Epithelial cell of proximal tubule (primary cell): Measurements from ENCODE around the gene CRLF3. TPM values are rescaled to one million over a fixed set of nuclear protein-coding genes. Genes with fewer than 3 reads are reported as not detected.

Experiments used
- DNase-seq: peaks from one replicate; pipeline ENCODE4 v3.0.0-alpha.2; 2011; ENCODE audit warnings: low read depth
- H3K4me3 ChIP-seq: 2 replicates; pipeline ENCODE4 v1.5.1; 2011; ENCODE audit warnings: low read depth, mild to moderate bottlenecking, low read length
- CTCF ChIP-seq: conservative IDR thresholded peaks from 2 replicates; pipeline ENCODE4 v1.5.1; 2012; ENCODE audit warnings: low read depth, mild to moderate bottlenecking, low read length
- total RNA-seq: library from RNA; depleted of rRNA; stranded (reverse); fragments of >200 nt; gene quantifications from 2 replicates; pipeline ENCODE4 v1.2.3, GENCODE V29; 2015

CRLF3 gene
- total RNA-seq, 1 donor from 2014 or later, result 13.8 TPM

GRCh38 chr17:30812218-30813177 lies 12.0 kb downstream of the CRLF3 start:
- no peak for DNase-seq
- no peak for TF ChIP-seq CTCF
- no peak overlapping the region for H3K4me3 ChIP-seq

- TF ChIP-seq CTCF, result no peak
- H3K4me3 ChIP-seq, result no peak overlapping the region
- no peak for DNase-seq
Observed at GRCh38 chr17:30809867-30810266, 14.6 kb downstream of the CRLF3 start.

GRCh38 chr17:30808785-30809286 lies 15.7 kb downstream of the CRLF3 start:
- no peak for TF ChIP-seq CTCF
- no peak overlapping the region for H3K4me3 ChIP-seq
- DNase-seq, result no peak

GRCh38 chr17:30807896-30808295 lies 16.6 kb downstream of the CRLF3 start:
- no peak for DNase-seq
- H3K4me3 ChIP-seq, result no peak overlapping the region
- no peak for TF ChIP-seq CTCF

GRCh38 chr17:30805944-30806456 lies 18.5 kb downstream of the CRLF3 start:
- H3K4me3 ChIP-seq, result no peak overlapping the region
- peak; percentile 32 for TF ChIP-seq CTCF
- no peak for DNase-seq

- no peak overlapping the region for H3K4me3 ChIP-seq
- no peak for TF ChIP-seq CTCF
- DNase-seq, result no peak
Observed at GRCh38 chr17:30801671-30802070, 22.8 kb downstream of the CRLF3 start.
